ENCODE data around the gene CDK5RAP3. TPM values are rescaled to one million over a fixed set of nuclear protein-coding genes. Genes with fewer than 3 reads are reported as not detected.

CDK5RAP3 gene
- total RNA-seq, 1 donor from 2014 or later: 148 TPM

- Mint-ChIP-seq H3K9me3 (ENCODE audit: unreplicated experiment) (no peaks in the 10 kb centered on the region), H3K4me3 (ENCODE audit: unreplicated experiment) (no peak overlapping the region), H3K27ac (ENCODE audit: unreplicated experiment) (no peak overlapping the region), H3K36me3 (ENCODE audit: unreplicated experiment) (no peaks in the 10 kb centered on the region), H3K4me1 (ENCODE audit: unreplicated experiment) (peaks cover 2% of the 10 kb centered on the region), H3K27me3 (ENCODE audit: unreplicated experiment) (no peaks in the 10 kb centered on the region)
- no peak for DNase-seq (ENCODE audit: extremely low spot score, unreplicated experiment)
- no peak for TF ChIP-seq CTCF (IDR thresholded peaks at IDR 0.05)
These were observed 15.1 kb upstream of the CDK5RAP3 start for GRCh38 chr17:47955497-47956461.

GRCh38 chr17:47956791-47957590 is 13.9 kb upstream of the CDK5RAP3 start:
- Mint-ChIP-seq H3K4me1 (ENCODE audit: unreplicated experiment) (peaks cover 2% of the 10 kb centered on the region), H3K4me3 (ENCODE audit: unreplicated experiment) (no peak overlapping the region), H3K27ac (ENCODE audit: unreplicated experiment) (no peak overlapping the region), H3K36me3 (ENCODE audit: unreplicated experiment) (no peaks in the 10 kb centered on the region), H3K9me3 (ENCODE audit: unreplicated experiment) (peaks cover 6% of the 10 kb centered on the region), H3K27me3 (ENCODE audit: unreplicated experiment) (no peaks in the 10 kb centered on the region)
- no peak for TF ChIP-seq CTCF (IDR thresholded peaks at IDR 0.05)
- DNase-seq (ENCODE audit: extremely low spot score, unreplicated experiment): no peak

GRCh38 chr17:47957591-47958490 is 13.1 kb upstream of the CDK5RAP3 start, which contains the start of gene PRR15L:
Gene PRR15L, minus strand, starts transcription at chr17:47957883. Its CDS starts 4,649 bp downstream, at chr17:47953234.
- Mint-ChIP-seq H3K9me3 (ENCODE audit: unreplicated experiment) (peaks cover 7% of the 10 kb centered on the region), H3K4me1 (ENCODE audit: unreplicated experiment) (peaks cover 2% of the 10 kb centered on the region), H3K4me3 (ENCODE audit: unreplicated experiment) (no peak within 1 kb of the TSS), H3K36me3 (ENCODE audit: unreplicated experiment) (no peaks in the 10 kb centered on the region), H3K27me3 (ENCODE audit: unreplicated experiment) (no peaks in the 10 kb centered on the region), H3K27ac (ENCODE audit: unreplicated experiment) (no peak within 1 kb of the TSS)
- TF ChIP-seq CTCF (IDR thresholded peaks at IDR 0.05): no peak
- DNase-seq (ENCODE audit: extremely low spot score, unreplicated experiment): no peak

GRCh38 chr17:47959825-47960655 is 10.9 kb upstream of the CDK5RAP3 start:
- Mint-ChIP-seq H3K9me3 (ENCODE audit: unreplicated experiment) (peaks cover 7% of the 10 kb centered on the region), H3K27me3 (ENCODE audit: unreplicated experiment) (peaks cover 2% of the 10 kb centered on the region), H3K27ac (ENCODE audit: unreplicated experiment) (no peak overlapping the region), H3K4me1 (ENCODE audit: unreplicated experiment) (peaks cover 2% of the 10 kb centered on the region), H3K36me3 (ENCODE audit: unreplicated experiment) (no peaks in the 10 kb centered on the region), H3K4me3 (ENCODE audit: unreplicated experiment) (no peak overlapping the region)
- no peak for TF ChIP-seq CTCF (IDR thresholded peaks at IDR 0.05)
- no peak for DNase-seq (ENCODE audit: extremely low spot score, unreplicated experiment)
